Inferior parietal cortex (tissue), 1 donor: Measurements from ENCODE around the gene FADS6.

Experiments used
- DNase-seq: peaks from one replicate; pipeline ENCODE4 v3.0.0-alpha.2; 2016; ENCODE audit errors: extremely low spot score

The FADS6 gene

GRCh38 chr17:74852237-74853047 lies 41.0 kb downstream of the FADS6 start:
- no peak for DNase-seq

DNA sequence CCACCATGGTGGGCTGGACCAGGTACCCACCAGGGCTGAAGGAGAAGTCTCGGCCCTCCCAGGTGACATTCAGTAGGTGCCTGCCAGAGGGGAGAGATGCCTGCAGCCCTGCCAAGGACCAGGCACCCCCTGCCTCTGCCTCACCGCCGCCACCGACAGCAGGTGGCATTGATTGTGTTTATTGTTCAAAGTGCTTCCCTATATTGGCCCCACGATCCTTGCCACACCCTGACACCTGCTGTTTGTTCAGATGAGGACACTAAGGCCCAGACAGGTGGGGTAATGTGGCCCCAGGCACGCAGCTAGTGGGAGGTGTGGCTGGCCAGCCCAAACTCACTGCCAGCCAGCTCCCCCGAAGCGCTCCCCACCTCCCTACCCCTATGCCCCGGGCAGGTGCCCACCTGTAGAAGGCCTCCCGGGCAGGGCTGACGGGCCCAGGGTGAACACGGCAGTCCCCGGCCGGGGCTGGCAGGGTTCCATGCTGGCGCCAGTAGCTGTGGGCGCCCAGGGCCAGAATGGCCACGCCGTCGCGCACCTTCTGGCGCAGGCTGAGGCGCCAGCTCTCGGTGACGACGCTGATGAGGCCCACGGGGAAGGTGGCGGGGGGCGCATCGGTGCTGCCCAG lies 41.7 kb downstream of the FADS6 start:
- no peak for DNase-seq

- no peak for DNase-seq
Observed at GRCh38 chr17:74850914-74851313, 42.5 kb downstream of the FADS6 start.

DNA sequence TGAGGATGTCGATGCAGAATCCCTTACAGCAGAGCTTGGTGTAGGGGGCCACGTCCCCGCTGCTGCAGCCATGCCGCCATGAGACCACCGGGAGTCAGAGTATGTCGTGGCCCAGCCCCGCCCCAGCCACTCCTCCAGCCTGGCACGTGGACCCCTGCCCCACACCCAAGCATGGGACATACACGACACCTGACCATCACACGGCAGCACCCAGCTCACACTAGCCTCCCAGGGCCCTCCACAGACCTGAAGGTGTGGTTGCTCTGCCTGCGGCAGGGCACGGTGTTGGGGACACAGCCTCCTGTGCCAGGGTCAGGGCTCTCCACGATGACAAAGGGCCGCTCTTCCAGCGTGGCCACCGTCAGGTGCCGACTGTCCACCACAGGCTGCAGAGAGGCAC lies 43.1 kb downstream of the FADS6 start:
- DNase-seq, result no peak

DNA sequence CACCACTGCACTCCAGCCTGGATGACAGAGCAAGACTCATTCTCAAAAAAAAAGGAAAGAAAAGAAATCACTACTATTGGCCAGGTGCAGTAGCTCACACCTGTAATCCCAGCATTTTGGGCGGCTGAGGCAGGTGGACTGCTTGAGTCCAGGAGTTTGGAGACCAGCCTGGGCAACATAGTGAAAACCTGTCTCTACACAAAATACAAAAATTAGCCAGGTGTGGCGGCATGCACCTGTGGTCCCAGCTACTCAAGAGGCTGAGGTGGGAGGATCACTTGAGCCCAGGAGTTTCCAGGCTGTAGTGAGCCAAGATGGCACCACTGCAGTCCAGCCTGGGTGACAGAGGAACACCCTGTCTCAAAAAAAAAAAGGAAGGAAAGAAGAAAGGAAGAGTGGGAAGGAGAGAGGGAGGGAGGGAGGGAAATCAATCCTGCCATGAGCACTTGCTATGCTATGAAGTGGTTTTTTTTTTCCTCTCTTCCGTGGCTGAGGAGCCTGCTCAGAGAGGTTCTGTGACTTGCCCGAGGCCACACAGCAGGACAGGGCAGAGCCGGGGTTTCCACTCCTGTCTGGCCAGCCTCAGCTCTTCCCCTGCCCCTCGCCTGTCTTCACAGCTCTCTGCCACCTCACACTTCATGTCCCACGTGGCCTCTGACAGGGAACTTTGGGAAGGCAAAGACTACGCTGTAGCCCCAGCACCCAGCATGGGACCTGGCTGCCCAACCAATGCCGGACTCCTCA lies 44.6 kb downstream of the FADS6 start:
- DNase-seq, result no peak

GRCh38 chr17:74846621-74847020 lies 46.8 kb downstream of the FADS6 start:
- DNase-seq, result no peak

GRCh38 chr17:74843352-74843627 lies 50.1 kb downstream of the FADS6 start:
- DNase-seq, result no peak

DNA sequence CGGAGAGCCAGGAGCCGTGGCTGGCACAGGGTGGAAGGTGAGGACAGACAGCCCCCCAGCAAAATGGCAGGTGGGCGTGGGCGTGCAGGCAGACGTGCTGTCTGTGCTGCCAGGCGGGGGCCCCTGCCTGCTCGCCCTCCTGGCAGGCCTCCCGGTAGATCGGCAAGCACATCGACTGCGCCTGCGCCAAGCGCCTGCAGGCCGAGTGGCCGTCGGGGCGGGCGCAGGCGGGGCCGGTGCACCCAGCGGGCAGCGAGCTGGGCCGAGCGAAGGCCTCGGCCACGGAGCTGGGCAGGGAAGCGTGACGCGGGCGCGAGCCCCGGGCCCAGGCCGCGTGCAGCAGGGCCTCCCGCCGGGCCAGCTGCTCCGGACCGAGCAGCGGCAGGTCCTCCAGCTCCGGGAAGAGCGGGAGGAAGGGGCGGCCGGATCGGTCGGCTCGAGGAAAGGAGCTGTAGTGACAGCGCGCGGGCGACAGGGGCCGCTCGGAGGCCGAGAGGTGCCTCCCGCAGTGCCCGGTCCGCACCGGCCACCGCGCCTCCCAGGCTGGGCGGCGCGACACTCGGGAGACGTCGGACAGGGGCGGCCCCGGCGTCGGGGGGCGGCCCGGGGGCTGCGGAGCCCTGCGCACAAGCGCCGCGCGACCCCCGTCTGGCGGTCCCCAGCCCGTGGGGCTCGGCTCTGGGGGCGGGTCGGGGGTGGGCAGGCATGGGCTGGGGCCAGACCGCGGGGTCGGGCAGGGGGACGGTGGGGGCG lies 50.7 kb downstream of the FADS6 start:
- peak; percentile 60 for DNase-seq

DNA sequence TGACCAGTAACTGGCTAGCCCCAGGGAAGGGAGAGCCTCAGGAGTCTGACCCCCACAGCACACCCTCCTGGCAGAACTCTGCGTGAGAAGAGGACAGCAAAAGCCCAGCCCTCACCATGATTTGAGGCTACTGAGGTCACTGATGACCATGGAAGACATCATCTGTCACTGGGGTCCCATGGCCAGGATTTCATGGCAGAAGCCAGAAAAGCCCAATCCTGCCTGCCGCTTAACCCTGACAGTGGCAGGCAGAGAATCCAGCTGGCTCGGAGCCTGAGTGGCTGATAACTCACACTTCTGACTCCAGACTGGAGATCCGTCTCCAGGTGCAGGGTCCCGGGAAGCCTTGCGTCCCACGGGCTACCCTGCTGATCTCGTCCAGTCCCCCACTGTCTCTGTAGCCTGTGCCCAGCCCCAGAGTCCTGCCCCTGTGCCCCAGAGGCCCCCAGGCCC lies 51.3 kb downstream of the FADS6 start:
- DNase-seq, result no peak

DNA sequence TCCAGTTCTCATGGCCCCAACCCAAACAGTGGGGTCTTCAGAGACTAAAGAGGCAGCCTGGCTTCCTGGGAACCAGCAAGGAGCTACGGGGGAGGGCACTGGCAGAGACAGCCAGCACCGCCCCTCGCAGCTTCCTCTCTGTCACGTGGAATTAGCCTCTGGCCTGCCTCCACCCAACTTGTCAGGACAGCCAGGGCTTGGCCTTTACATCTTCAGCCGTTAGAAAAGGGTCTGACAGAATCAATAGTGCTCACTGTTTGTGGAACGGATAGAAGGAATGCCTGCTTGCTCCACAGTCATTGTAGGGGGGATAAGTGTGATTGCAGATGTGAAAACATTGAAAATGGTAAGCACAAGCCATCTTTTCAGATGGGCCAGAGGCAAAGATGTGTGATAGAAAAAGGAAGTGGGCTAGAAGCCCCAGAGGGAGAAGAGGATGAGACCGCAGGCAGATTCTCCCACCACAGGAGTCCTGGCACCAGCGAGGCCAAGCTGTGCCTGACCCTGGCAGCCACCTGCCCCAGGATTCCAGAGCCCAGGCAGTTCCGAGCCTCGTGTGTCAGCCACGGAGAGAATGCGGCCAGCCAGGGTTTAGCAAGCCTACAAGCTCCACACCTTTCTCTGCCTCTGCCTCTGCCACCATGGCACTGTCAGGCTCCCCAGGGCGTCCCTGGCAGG lies 52.3 kb downstream of the FADS6 start:
- DNase-seq, result peak; percentile 50

GRCh38 chr17:74839990-74840852 lies 53.2 kb downstream of the FADS6 start:
- DNase-seq, result no peak

DNA sequence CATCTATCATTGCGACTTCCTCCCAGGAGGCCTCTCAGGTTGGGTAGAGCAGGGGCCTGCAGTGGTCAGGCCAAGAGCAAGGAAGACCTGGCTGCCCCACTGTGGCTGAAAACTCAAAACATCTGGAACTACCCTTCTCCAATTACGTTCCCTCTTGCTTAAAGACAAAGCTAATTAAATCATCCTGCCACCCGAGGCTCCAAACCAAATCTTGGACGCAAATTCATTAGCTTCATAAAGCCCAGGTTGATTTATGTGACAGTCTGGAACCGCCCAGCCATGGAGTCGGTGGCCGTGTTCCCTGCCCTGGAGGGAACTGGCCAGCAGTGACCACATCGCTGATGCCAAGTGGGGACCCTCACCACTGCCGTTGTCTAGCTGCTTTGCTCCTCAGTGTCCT lies 55.2 kb downstream of the FADS6 start:
- DNase-seq, result no peak

DNA sequence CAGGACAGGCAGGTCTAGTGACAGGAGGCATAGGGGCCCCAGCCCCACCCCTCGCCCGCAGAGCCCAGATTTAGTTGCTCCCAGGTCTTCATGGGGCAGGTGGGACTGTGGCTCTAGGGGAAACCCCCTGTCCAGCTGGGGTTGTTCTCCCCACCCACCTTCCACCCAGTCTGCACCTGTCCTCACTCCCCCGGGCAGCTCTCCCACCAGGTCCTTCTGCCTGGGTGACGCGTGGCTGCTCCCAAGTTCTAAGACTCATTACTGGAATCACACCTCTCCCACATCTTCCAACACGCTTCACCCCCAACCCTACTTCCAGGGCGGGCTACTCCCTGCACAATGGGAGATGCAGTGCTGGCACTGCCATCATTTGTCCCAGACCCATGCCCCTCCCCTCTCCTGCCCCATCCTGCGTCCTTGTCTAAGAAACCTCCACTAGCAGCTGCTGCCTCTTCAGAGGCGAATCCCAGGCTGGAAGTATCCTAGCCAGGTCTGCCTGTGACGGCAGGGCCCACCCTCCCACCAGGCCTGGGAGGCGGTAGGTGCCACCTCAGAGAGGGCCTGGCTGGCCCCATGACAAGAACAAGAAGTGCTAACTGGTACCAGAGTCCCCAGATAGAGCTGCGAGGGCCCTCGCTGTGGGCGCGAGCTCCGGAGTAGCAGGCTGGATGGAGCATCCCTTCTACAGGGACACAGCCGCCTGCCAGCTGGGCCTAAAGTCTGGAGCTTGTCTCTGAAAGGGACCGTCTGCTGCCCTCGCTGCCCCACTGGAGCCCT lies 56.6 kb downstream of the FADS6 start:
- DNase-seq, result no peak

GRCh38 chr17:74836191-74836590 lies 57.2 kb downstream of the FADS6 start:
- no peak for DNase-seq

DNA sequence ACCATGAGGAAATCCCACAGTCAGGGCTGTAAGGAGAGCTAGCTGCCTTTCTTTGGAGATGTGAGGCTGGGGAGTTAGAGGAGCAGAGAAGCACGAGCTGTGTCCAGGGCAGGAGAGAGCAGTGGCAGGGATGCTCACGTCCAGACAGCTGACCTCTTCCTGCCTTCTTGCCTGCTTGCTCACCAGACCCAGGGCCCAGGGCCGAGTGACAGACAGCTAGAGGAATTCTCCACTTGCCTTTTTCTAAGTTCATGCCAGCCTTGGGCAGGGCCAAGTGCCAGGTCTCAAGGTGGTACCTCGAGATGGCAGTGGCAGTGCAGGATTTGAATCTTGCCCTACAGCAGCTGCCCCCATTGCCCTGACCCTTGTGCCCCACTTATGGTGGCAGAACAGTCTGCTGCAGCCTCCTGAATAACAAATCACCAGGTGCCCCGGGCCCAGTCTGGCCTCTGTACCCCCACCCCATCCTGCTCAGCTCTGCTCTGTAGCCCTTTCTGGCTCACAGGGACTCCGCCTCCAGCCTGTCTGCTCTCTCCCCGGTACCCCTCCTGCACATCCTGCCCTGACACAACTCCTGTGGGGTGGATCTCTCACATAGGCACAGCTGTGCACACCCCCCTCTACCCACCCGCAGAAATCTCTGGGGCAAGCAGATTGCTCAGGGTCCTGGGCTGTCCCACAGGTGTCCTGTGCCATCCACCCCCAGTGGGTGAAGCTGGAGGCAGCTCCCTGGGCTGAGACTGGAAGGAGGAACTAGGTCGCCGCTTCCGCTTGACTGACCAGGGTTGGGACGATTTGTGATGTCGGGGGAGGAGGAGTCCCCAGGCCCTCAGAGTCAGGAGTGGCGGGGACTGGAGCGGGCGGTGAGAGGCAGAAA lies 59.7 kb downstream of the FADS6 start:
- DNase-seq, result no peak

DNA sequence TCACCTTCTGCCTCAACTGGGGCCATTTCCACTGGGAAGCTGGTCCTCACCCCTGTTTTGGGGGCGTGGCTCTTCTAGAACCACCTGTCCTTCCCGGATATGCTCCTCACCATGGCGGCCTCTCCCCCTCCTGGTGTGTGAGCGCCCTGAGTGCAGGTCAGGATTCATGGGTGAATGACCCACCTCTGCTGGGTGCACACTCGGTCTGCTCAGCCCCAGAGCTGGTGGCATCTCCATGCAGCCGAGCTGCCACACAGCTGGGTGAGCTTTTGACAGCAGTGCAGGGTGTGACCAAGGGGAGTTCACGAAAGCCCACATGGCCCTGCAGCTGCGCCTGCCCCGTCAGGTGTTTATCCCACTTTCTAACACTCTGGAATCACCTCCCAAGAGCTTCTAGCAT lies 61.0 kb downstream of the FADS6 start:
- no peak for DNase-seq

DNA sequence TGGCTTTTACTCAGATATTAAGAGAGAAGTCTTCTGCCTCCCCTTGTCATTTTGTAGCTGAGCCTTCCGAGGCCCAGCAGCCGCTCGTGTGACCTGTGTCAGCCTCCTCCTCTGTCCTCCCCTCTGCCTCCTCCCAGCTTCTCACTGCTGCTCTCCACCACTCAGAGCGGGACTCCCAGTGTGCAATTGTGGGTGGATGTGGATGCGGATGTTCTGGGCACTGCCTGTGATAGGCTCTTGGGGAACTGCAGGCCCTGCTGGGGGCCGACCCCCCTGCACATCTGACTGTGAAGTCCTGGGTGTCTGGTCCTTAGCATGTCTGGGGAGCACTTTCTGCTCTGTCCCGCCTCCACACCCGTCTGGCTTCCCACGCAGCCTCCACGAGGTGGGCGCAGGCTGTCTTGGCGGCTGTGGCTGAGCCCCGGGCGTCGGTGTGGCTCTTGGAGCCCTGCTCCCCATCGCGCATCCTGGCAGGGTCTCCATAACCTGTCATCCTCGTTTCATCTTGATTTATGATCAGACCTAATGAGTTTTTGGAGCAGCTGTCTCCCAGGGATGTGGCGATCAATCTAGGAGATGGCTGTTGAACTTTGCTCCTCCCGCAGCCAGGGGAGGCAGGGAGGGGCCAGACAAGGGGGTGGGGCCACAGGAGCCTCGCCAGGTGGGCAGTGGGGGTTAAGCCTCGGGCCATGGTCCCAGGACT lies 61.8 kb downstream of the FADS6 start:
- no peak for DNase-seq

DNA sequence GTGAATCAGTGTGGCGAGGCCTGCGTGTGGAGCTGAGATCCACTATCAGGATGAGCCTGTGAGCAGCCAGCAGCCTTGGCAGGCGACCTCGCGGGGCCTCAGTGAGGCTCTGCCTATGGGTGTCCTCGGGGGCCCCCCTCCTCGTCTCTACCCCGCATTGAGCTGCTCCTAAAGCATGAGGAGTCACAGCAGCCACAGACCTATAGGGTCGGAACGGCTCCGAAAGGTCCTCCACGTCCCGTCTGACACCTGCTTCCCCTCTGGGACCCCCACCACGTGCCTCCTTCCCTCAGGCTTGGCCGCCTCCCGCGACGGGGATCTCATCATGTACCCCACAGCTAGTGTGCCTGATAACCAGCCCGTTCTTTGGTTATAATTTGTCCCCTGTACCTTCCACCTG lies 62.6 kb downstream of the FADS6 start:
- DNase-seq, result no peak
